ENCODE data around the gene ASGR2.
"Not testable (repeated sequence)": the region's sequence is repeated elsewhere in the genome, so short reads cannot be mapped to it uniquely, and the experiment has no call there.

Gene ASGR2

DNA sequence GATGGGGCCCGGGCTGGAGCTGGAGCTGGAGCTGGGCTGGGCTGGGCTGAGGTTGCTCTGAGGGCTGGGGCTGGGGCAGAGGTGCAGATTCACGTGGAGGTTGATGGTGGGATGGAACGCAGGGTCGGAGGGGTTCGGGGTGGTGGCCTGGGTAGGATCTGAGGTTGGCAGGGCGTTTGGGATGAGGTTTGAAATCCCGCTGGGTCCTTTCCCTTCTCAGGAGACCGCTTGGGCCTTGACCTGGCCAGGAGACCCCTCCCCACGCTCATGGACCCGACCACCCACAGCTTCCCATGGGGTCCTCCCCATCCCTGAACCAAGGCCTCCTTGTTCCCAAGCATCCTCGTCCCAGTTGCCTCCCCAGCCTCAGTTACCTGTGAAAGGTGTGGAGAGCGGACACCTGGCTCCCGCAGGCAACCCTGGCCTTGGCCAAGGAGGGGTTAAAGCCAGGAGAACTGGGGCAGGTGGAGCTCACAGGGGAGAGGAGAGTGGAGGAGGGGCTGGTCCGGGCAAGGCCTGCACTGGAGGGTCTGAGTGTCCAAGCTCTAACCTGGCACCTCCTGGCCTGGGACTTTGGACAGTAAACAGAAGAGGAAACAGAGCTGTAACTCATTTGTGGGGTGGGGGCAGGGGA lies at the start of gene ASGR2:
ASGR2 (minus strand) TSS at position 582 of the 634 bp plus-strand sequence. CDS start 582 bp downstream, outside the sequence.
- no peak for DNase-seq

DNA sequence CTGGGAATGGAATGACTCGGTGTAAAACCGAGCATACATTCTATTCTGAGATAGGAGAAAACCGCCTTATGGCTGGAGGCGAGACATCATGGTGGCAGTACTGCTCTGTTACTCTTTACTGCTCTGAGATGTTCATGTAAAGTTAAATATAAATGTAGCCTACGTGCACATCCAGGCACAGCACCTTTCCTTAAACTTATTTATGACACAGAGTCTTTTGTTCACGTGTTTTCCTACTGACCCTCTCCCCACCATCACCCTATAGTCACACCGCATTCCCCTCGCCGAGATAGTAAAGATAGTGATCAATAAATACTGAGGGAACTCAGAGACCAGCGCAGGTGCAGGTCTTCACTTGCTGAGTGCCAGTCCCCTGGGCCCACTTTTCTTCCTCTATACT lies 44.9 kb upstream of the ASGR2 start:
- not testable (repeated sequence) for DNase-seq

DNA sequence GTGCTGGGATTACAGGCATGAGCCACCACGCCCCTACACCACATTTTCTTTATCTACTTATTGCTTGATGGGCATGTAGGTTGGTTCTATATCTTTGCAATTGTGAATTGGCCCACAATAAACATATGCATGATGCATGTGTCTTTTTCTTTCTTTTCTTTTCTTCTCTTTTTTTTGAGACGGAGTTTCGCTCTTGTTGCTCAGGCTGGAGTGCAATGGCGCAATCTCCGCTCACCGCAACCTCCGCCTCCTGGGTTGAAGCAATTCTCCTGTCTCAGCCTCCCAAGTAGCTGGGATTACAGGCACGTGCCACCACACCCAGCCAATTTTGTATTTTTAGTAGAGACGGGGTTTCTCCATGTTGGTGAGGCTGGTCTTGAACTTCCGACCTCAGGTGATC lies 43.8 kb upstream of the ASGR2 start:
- not testable (repeated sequence) for DNase-seq

DNA sequence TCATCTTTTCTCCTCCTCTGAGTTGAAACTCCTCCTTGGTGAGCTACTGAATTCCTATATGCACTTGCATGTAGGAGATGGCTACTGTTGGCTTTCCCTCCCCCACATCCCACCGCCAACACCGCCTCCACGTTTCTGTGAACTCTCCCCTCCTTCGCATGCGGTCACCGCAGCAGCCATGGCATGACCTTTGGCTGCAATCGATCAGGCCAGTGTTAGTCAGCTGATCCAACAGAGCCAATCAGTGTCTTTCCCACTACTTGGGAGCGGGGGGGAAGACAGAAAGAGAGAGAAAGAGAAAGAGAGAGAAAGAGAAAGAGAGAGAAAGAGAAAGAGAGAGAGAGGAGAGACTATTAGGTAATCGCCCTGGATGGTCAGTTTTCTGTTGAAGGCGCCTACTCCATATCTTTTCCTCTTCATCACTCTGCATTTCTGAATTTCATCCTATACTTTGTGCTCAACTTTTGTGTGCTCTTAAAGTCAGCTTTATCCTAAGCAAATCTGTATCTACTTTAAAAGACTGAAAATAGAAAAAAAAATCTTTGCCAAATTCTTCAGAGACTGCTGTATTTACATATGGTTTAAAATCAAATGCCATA lies 41.8 kb upstream of the ASGR2 start:
- DNase-seq = no peak

- DNase-seq = no peak
These were observed 33.1 kb upstream of the ASGR2 start for GRCh38 chr17:7147772-7148171.

DNA sequence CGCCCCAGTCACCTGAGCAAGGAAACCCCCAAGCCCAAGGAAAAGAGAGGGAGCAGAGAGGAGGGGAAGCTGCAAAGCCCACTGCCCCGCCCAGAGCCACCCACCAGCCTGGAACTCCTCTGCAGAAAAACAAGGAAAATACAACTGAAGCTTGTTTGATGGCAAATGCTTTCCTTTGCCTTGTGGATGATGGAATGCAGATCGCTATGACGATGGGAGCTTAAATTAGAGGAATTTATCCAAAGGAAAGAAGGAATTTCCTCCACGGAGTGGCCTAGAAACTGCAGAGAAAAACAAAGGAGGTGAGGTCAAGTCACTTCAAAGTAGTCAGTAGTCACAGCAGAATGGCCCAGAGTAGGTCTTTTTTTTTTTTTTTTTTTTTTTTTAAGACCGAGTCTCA lies 31.5 kb upstream of the ASGR2 start:
- DNase-seq = no peak

GRCh38 chr17:7144213-7144612 lies 29.6 kb upstream of the ASGR2 start:
- no peak for DNase-seq

DNA sequence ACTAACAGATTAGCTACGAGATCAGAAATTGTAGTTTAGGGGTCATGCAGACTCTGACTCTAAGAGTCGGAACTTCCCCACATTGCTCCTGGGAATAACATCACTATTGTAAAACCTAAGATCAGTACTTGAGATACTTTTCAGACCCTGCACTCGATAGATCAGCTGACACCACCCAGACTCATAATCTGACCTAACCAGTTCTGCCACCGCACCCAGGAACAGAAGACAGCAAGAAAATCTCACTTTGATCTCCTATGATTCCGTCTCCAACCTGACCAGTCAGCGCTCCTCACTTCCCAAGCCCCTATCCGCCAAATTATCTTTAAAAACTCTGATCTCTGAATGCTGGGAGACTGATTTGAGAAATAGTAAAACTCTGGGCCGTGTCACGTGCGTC lies 27.2 kb upstream of the ASGR2 start:
- no peak for DNase-seq

- no peak for DNase-seq
These were observed 24.8 kb upstream of the ASGR2 start for GRCh38 chr17:7139400-7139799.

DNA sequence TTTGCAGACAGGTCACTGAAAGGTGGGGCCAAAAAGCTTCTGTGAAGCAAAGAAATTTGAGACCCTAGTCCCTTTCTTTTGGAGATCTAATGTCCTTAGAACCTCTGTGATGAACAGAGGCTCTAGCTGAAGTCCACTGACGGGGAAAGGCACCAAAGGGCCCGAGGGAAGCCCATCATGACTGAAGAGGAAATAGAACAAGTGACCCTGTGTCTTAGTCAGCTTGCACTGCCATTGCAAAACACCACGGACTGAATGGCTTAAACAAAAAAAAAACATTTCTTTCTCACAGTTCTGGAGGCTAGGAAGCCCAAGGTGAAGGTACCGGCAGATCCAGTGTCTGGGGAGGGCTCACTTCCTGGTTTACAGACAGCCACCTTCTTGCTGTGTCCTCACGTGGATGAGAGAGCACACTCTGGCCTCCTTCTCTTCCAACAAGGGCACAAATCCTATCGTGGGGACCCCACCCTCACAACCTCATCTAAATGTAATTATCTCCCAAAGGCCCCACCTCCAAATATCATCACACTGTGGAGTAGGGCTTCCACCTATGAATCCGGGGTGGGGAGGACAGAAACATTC lies 24.3 kb upstream of the ASGR2 start:
- no peak for DNase-seq

DNA sequence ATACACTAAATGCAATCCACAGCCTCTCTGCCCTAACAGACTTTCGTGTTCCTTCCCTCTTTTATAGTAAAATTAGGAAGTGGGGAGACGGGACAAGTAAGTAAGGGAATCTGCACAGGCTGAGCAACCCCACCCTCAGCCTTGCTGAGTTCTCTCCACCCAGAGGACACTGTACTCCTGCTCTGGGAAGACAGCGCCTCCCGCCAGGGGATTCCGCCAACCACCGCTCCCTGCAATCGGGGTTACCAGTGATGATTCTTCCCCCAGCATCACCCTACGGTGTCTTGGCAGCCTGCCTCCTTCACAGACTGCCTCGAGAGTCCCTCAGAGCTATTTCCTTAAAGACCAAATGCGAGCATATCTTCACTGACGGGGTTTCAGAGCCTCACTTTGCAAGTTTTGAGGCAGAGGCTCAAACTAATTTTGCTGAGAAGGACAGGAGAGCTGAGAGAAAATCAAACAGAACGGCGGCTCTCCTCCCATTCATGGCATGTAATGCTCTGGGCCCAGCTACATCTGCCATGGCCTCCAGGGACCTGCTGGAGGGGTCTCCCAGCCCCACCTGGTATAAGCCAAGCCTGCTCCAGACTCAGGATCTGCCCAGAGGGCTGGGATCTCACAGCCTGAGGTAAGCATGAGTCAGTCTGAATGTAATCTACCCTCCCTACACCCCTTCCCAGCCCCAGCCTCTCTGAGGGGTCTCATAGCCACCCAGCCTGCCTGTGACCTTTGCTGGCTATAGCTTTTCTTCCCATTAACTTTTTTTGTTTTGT lies 22.7 kb upstream of the ASGR2 start:
- DNase-seq = no peak

DNA sequence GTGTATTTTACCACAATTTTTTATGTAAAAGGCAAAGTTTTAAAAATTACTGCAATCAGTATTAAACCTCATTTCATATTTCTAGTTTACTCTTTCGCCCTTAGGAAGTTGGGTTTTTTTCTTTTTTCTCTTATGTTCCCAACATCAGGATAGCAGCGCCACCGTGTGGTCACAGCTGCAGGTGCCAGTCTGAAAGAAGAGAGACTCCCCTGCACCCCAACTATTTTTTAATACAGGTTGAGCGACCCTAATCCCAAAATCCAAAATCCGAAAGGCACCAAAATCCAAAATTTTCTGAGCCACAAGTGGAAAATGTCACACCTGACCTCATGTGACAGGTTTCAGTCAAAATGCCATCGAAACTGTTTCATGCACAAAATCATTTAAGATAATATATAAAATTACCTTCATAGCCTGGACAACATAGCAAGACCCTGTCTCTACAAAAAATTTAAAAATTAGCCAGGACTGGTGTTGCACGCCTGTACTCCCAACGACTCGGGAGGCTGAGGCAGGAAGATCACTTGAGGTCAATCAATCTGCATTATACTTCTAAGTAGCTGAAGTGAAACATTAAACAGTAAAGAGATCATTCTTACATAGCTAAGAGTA lies 21.8 kb upstream of the ASGR2 start:
- peak; percentile 86 to 87 for DNase-seq

GRCh38 chr17:7133916-7134315 lies 19.3 kb upstream of the ASGR2 start:
- DNase-seq = no peak

GRCh38 chr17:7133424-7133823 lies 18.8 kb upstream of the ASGR2 start:
- peak; percentile 42 to 56 for DNase-seq

DNA sequence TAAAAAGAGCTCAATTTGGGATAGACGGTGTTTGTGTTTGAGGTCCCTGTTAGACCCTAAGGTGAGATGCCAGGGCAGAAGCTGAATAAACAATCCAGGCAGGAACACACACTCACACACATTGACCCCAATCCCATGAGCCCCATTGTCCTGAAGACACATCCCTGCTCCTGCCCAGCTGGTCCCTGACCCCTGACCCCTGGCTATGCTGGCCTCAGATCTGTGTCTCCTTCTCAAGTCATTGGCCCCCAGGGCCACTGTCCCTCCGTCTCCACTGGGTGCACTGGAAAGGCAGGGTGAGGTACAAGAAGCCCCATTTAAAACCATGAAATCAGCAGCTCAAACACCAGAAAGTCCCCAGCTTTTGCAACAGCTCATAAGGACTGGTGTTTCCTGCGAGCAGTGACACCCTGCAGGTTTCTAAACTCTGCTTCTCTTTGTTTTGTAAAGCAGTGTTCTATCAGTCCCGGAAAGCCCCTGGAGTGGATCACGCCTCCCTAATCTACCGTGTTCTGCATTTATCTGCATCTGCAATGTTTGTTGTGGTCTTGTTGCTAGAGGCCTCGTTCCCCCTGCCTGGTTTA lies 18.0 kb upstream of the ASGR2 start:
- peak; percentile 28 to 62 for DNase-seq

DNA sequence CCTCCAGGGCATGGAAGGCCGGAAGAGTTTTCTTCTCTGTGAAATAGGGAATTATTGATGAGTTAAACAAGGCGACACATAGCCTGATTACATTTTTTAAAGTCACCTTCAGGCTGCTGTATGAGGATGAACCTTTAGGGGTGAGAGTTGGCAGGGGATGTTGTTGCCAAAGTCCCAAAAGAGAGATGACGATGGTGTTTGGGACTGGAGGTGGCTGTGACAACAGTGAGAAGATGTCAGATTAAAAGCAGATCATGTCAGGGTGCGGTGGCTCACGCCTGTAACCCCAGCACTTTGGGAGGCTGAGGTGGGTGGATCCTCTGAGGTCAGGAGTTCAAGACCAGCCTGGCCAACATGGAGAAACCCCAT lies 16.8 kb upstream of the ASGR2 start:
- no peak for DNase-seq

DNA sequence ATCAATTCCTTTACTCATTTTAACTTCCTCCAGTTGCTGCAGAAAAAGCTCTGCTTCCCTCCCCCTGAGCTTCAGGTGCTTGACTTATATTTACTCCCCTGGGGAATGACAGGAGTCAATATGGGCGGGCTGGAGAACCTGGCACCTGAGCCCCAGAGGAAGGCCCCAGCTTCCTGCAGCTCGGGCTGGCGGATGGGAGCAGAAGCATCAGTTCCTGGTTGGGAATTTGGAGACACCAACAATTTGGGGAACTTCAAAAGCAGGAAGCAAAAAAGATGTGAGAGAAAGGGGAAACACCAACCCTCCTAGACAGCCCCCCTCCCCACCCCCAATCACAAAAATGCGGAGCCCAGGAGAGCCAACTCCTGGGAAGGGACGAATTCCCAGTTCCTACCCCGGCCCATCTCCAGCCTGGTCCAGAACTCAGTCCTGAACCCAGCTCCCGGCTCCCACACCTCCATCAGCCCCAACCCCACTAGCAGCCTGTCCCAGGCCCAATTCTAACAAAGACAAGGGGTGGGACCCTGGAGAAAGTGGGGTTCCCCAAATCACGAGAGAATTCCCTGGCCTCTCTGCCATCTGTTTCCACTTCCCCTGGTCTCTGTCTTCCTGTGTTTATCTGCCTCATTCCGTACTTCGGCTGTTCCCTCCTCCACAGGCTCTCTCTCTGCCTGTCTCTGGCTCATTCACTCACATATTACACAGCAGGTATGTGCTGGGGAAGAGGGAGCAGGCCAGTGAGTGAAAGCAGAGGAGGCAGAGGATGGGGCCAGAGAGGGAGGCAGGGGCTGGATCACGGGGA lies 16.2 kb upstream of the ASGR2 start:
- DNase-seq = no peak

DNA sequence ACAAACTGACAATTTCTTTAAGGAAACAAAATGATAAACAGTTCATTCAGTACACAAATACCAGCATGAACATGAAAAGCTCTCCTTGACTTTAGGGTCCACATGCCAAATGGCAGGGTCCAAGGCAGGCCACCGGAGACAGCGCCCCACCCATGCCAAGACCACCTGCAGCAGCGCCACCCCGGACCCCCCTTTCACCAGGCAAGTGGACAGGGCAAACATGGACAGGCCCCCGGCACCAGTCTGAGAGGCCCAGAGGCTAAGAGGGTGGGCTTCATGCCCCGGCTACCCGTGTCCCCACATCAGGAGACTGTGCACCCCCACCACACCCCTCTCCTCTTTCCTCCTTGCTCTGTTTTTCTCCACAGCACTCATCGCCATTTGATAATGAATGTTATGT lies 14.7 kb upstream of the ASGR2 start:
- DNase-seq = no peak

DNA sequence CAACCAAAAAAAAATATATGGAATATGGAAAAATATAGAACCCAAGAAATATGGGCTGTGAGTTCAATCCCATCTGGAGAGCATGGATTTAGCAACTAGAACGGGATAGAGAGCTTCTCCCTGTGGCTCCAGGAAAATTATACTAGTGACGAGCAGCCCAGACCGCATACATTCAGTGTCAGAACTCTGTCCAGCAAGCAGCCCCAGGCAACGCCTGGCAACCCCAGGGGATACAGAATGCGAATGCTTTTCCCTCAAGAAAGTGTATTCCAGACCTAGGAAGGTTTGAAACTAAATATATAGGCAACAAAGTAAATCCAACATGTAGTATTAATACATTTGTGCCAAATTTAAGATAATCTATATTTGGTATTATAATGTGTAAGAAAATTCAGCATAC lies 13.5 kb upstream of the ASGR2 start:
- no peak for DNase-seq

DNA sequence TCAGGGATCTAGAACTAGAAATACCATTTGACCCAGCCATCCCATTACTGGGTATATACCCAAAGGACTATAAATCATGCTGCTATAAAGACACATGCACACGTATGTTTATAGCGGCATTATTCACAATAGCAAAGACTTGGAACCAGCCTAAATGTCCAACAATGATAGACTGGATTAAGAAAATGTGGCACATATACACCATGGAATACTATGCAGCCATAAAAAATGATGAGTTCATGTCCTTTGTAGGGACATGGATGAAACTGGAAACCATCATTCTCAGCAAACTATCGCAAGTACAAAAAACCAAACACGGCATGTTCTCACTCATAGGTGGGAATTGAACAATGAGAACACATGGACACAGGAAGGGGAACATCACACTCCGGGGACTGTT lies 12.9 kb upstream of the ASGR2 start:
- not testable (repeated sequence) for DNase-seq

GRCh38 chr17:7126386-7126785 lies 11.8 kb upstream of the ASGR2 start:
- DNase-seq = not testable (repeated sequence)

- no peak for DNase-seq
These were observed 10.3 kb upstream of the ASGR2 start for GRCh38 chr17:7124923-7125322.
